GM19395 (cell line): ENCODE results near the gene SOWAHA.
"Not testable (repeated sequence)": the region's sequence is repeated elsewhere in the genome, so short reads cannot be mapped to it uniquely, and the experiment has no call there.

Experiments
- ATAC-seq: cut with Tn5 transposase; IDR thresholded peaks from one replicate; pipeline ENCODE4 v1.9.1; 2021; ENCODE audit warnings: mild to moderate bottlenecking, moderate library complexity; ENCODE audit not compliant: unreplicated experiment

Gene SOWAHA

GRCh38 chr5:132848270-132848669, 35.2 kb downstream of the SOWAHA start:
- no peak for ATAC-seq

- no peak for ATAC-seq
These were observed 36.2 kb downstream of the SOWAHA start for GRCh38 chr5:132849347-132849746.

GRCh38 chr5:132850066-132850465, 37.0 kb downstream of the SOWAHA start:
- ATAC-seq = no peak

GRCh38 chr5:132853323-132853722, 40.2 kb downstream of the SOWAHA start:
- no peak for ATAC-seq

GRCh38 chr5:132853790-132854189, 40.7 kb downstream of the SOWAHA start:
- ATAC-seq = no peak

GRCh38 chr5:132854301-132854700, 41.2 kb downstream of the SOWAHA start:
- ATAC-seq = no peak

GRCh38 chr5:132854992-132855391, 41.9 kb downstream of the SOWAHA start:
- ATAC-seq = not testable (repeated sequence)

GRCh38 chr5:132856011-132856410, 42.9 kb downstream of the SOWAHA start:
- no peak for ATAC-seq

GRCh38 chr5:132859889-132860437, 46.9 kb downstream of the SOWAHA start:
- ATAC-seq = no peak

GRCh38 chr5:132860742-132861141, 47.6 kb downstream of the SOWAHA start:
- no peak for ATAC-seq

GRCh38 chr5:132865668-132866341, 52.7 kb downstream of the SOWAHA start:
- ATAC-seq = peak; percentile 44
